ENCODE data around the gene PLAU. TPM values are rescaled to one million over a fixed set of nuclear protein-coding genes. Genes with fewer than 3 reads are reported as not detected.

Gene PLAU
- total RNA-seq, 1 donor from 2014 or later = 7.6 TPM

DNA sequence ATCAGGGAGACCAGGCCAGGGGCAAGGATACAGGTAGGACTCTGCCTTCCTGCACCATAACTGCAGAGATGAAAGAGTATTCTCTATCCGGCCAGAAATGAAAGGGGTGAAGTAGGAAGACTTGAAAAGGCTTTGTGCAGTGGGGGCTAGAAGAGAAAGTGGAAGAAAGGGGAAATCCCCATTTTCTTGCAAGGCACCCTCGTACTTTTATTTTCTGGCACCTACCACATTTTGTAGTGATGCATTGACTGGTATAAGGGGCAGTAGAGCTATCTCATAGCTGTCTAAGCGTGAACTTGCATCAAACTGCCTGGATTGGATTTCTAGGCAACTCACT lies 35.8 kb upstream of the PLAU start:
- Mint-ChIP-seq H3K27ac (no peak overlapping the region), H3K4me3 (peak overlapping the region; percentile 79), H3K9me3 (no peaks in the 10 kb centered on the region), H3K36me3 (peaks cover 23% of the 10 kb centered on the region), H3K4me1 (peaks cover 21% of the 10 kb centered on the region), H3K27me3 (ENCODE audit: insufficient read depth, low read depth) (peaks cover 18% of the 10 kb centered on the region)
- Histone ChIP-seq H3K27me3 (peaks cover 11% of the 10 kb centered on the region), H3K36me3 (no peaks in the 10 kb centered on the region), H3K4me3 (peak overlapping the region; percentile 58), H3K27ac (no peak overlapping the region), H4K20me1 (ENCODE audit: low read depth) (peaks cover 30% of the 10 kb centered on the region), H2AFZ (replicated peaks) (no peak overlapping the region), H3K9me3 (ENCODE audit: low read depth) (no peaks in the 10 kb centered on the region), H3K9ac (no peak overlapping the region), H3K4me2 (peak overlapping the region; percentile 80), H3K79me2 (ENCODE audit: low read depth) (peaks cover 5% of the 10 kb centered on the region), H3F3A (ENCODE audit: low read depth) (peaks cover 17% of the 10 kb centered on the region), H3K4me1 (peaks cover 8% of the 10 kb centered on the region)
- DNase-seq (ENCODE audit: low spot score) = no peak
- no peak for TF ChIP-seq EZH2 (IDR thresholded peaks at IDR 0.05)
- TF ChIP-seq, protein P1, sequence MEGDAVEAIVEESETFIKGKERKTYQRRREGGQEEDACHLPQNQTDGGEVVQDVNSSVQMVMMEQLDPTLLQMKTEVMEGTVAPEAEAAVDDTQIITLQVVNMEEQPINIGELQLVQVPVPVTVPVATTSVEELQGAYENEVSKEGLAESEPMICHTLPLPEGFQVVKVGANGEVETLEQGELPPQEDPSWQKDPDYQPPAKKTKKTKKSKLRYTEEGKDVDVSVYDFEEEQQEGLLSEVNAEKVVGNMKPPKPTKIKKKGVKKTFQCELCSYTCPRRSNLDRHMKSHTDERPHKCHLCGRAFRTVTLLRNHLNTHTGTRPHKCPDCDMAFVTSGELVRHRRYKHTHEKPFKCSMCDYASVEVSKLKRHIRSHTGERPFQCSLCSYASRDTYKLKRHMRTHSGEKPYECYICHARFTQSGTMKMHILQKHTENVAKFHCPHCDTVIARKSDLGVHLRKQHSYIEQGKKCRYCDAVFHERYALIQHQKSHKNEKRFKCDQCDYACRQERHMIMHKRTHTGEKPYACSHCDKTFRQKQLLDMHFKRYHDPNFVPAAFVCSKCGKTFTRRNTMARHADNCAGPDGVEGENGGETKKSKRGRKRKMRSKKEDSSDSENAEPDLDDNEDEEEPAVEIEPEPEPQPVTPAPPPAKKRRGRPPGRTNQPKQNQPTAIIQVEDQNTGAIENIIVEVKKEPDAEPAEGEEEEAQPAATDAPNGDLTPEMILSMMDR (IDR thresholded peaks at IDR 0.05) = no peak
- TF ChIP-seq EZH2phosphoT487 (IDR thresholded peaks at IDR 0.05) = no peak

DNA sequence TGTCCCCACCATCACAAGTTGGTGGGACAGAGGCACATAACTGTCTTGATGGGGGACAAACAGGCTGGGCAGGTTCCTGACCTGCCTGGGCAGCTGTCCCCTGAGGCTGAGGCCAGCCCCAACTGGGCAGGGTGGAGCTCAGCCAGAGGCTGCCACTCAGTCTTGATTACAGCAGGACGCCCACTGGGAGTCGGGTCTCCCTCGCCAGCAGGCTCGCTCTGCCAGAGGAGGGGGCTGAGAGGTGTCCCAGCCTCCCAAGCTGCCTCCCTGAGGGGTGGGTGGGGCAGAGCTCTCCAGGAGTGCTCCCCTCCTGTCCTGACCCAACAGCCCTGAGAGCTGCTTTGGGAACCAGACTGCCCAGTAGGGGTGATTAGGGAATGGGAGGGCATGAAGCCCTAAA lies 34.8 kb upstream of the PLAU start:
- Mint-ChIP-seq H3K27me3 (ENCODE audit: insufficient read depth, low read depth) (peaks cover 17% of the 10 kb centered on the region), H3K4me3 (peak overlapping the region; percentile 50), H3K4me1 (peaks cover 21% of the 10 kb centered on the region), H3K27ac (no peak overlapping the region), H3K36me3 (peaks cover 15% of the 10 kb centered on the region), H3K9me3 (no peaks in the 10 kb centered on the region)
- H3K79me2 ChIP-seq (ENCODE audit: low read depth) = peaks cover 5% of the 10 kb centered on the region
- TF ChIP-seq, protein P1 (IDR thresholded peaks at IDR 0.05) = no peak
- TF ChIP-seq EZH2phosphoT487 (IDR thresholded peaks at IDR 0.05) (no peak), EZH2 (IDR thresholded peaks at IDR 0.05) (no peak)
- DNase-seq (ENCODE audit: low spot score) = no peak
- H3K36me3 ChIP-seq = no peaks in the 10 kb centered on the region
- H3K9ac ChIP-seq = no peak overlapping the region
- H3K4me3 ChIP-seq = no peak overlapping the region
- no peaks in the 10 kb centered on the region for H3K9me3 ChIP-seq (ENCODE audit: low read depth)
- no peak overlapping the region for H2AFZ ChIP-seq (replicated peaks)
- peaks cover 11% of the 10 kb centered on the region for H3K27me3 ChIP-seq
- H3K27ac ChIP-seq = no peak overlapping the region
- peaks cover 17% of the 10 kb centered on the region for H3F3A ChIP-seq (ENCODE audit: low read depth)
- peaks cover 8% of the 10 kb centered on the region for H3K4me1 ChIP-seq
- peaks cover 23% of the 10 kb centered on the region for H4K20me1 ChIP-seq (ENCODE audit: low read depth)
- H3K4me2 ChIP-seq = no peak overlapping the region

DNA sequence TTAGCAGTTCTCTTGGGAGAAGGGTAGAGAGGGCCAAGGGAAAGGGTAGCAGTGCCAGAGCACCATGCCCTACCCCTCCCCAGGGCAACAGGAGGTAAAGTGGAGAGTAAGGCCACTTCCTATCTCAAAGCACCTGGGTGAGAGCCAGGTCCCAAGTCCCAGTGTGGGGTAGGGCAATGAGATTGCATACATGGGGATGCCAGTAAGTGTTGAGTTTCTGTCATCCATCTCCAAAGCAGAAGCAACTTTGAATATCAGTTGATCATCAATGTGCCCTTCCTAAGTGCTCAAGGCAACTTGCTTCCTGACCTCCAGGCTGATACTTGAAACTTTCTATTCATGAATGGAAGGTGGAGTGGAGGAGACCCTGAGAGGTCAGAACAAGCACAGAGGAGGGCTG lies 34.4 kb upstream of the PLAU start:
- Histone ChIP-seq H3K4me3 (no peak overlapping the region), H3K4me2 (no peak overlapping the region), H3K36me3 (no peaks in the 10 kb centered on the region), H3K9ac (no peak overlapping the region), H3K79me2 (ENCODE audit: low read depth) (peaks cover 5% of the 10 kb centered on the region), H4K20me1 (ENCODE audit: low read depth) (peaks cover 19% of the 10 kb centered on the region), H3K27ac (no peak overlapping the region), H3K9me3 (ENCODE audit: low read depth) (no peaks in the 10 kb centered on the region), H3K27me3 (peaks cover 11% of the 10 kb centered on the region), H3K4me1 (peaks cover 8% of the 10 kb centered on the region), H3F3A (ENCODE audit: low read depth) (peaks cover 17% of the 10 kb centered on the region), H2AFZ (replicated peaks) (no peak overlapping the region)
- Mint-ChIP-seq H3K4me1 (peaks cover 19% of the 10 kb centered on the region), H3K27me3 (ENCODE audit: insufficient read depth, low read depth) (peaks cover 15% of the 10 kb centered on the region), H3K27ac (no peak overlapping the region), H3K4me3 (peak overlapping the region; percentile 15), H3K9me3 (no peaks in the 10 kb centered on the region), H3K36me3 (peaks cover 14% of the 10 kb centered on the region)
- no peak for DNase-seq (ENCODE audit: low spot score)
- TF ChIP-seq EZH2phosphoT487 (IDR thresholded peaks at IDR 0.05) = no peak

DNA sequence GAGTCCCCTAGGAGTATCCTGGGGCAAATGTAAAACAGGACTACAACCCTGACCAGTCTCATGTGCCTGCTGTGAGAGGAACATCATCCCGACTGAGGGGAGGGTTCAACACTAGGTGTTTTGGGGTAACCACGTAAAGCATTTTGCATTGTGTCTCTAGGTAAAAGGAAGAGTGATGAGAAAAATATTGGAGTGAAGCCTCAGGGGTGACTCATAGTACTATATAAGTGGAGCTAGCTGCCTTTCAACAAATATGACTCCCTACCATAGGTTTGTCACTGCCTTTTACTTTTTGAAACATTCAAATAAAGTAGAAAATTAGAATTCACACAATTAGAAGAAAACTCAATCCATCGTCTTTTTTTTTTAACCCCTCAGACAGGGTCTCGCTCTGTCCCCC lies 34.0 kb upstream of the PLAU start:
- H2AFZ ChIP-seq (replicated peaks) = no peak overlapping the region
- H3K4me1 Mint-ChIP-seq = peaks cover 16% of the 10 kb centered on the region
- no peak overlapping the region for H3K27ac Mint-ChIP-seq
- H3K36me3 ChIP-seq = no peaks in the 10 kb centered on the region
- no peak overlapping the region for H3K4me2 ChIP-seq
- peaks cover 13% of the 10 kb centered on the region for H3K27me3 Mint-ChIP-seq (ENCODE audit: insufficient read depth, low read depth)
- H3K79me2 ChIP-seq (ENCODE audit: low read depth) = peaks cover 5% of the 10 kb centered on the region
- H3K4me3 Mint-ChIP-seq = no peak overlapping the region
- no peak overlapping the region for H3K27ac ChIP-seq
- TF ChIP-seq EZH2 (IDR thresholded peaks at IDR 0.05) (no peak), EZH2phosphoT487 (IDR thresholded peaks at IDR 0.05) (no peak)
- TF ChIP-seq, protein P1 (IDR thresholded peaks at IDR 0.05) = no peak
- H3K36me3 Mint-ChIP-seq = peaks cover 11% of the 10 kb centered on the region
- no peak for DNase-seq (ENCODE audit: low spot score)
- H3K4me1 ChIP-seq = peaks cover 8% of the 10 kb centered on the region
- no peak overlapping the region for H3K9ac ChIP-seq
- no peaks in the 10 kb centered on the region for H3K9me3 ChIP-seq (ENCODE audit: low read depth)
- peaks cover 17% of the 10 kb centered on the region for H3F3A ChIP-seq (ENCODE audit: low read depth)
- H4K20me1 ChIP-seq (ENCODE audit: low read depth) = peaks cover 15% of the 10 kb centered on the region
- peaks cover 11% of the 10 kb centered on the region for H3K27me3 ChIP-seq
- no peak overlapping the region for H3K4me3 ChIP-seq
- H3K9me3 Mint-ChIP-seq = no peaks in the 10 kb centered on the region
